CD4-positive, alpha-beta T cell treated with Interleukin-2 at 100 ng/mL for 4 hours (primary cell): ENCODE results near the gene TJP3.

Experiments used
- DNase-seq: peaks from one replicate; pipeline ENCODE4 v3.0.0-alpha.2; 2020; ENCODE audit warnings: low spot score

The TJP3 gene

GRCh38 chr19:3690551-3691371 is 17.4 kb upstream of the TJP3 start:
- peak; percentile 32 for DNase-seq

GRCh38 chr19:3691372-3691716 is 16.8 kb upstream of the TJP3 start:
- DNase-seq: no peak

DNA sequence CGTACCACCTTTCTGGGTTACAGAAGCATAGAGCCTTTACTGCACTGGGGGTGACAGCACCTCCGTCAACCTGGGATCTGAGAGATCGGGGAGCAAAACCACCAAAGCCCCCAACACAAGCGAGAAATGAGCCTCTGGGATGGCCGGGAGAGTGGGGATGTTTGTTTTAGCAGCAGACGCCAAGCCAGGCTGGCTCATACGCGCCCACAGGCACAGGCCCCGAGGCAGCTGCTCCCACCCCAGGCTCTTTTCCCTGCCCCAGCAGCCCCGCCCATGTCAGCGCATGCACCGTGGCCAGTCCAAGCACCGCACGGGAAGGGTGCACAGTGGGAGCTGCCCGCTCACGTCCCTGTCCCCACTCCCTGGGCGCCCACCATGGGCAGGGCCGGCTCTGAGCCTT is 16.5 kb upstream of the TJP3 start:
- no peak for DNase-seq

GRCh38 chr19:3692141-3693024 is 15.8 kb upstream of the TJP3 start:
- peak; percentile 46 for DNase-seq

- DNase-seq: no peak
Measured at GRCh38 chr19:3693025-3693925, 14.9 kb upstream of the TJP3 start.

GRCh38 chr19:3694361-3695123 is 13.6 kb upstream of the TJP3 start:
- no peak for DNase-seq

DNA sequence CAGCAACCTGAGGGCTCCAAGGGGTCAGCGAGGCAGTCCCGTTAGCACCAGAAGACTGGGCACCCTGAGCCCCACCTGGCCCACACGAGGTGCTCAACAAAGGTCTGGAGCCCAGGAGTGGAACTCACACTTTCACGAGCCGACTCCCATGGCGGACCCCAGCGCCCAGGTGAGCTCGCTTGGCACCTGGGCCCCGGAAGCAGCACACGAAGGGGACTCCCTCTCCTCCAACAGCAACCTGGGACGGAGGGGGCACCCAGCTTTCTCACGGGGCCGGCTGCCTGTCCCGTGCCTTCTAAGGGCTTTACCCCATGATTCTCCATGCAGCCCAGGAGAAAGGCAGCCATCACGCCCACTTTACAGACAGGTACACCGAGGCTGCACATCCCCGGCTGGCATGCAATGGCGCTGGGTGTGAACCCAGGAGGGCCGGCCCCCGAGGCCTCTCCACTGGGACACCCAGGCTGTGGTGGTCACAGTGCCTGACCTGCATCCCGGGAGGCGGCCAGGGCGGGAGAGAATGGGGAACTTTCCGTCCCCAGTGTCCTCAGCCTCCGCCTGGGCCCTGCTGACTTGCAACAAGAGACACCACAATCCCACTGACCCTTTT is 13.0 kb upstream of the TJP3 start:
- no peak for DNase-seq

GRCh38 chr19:3695986-3696659 is 12.1 kb upstream of the TJP3 start:
- DNase-seq: no peak

- DNase-seq: no peak
Measured at GRCh38 chr19:3696660-3696995, 11.6 kb upstream of the TJP3 start.

GRCh38 chr19:3697094-3697493 is 11.1 kb upstream of the TJP3 start:
- no peak for DNase-seq

GRCh38 chr19:3697671-3698385 is 10.4 kb upstream of the TJP3 start:
- DNase-seq: no peak

- DNase-seq: no peak
Measured at GRCh38 chr19:3698386-3698950, 9.7 kb upstream of the TJP3 start.

DNA sequence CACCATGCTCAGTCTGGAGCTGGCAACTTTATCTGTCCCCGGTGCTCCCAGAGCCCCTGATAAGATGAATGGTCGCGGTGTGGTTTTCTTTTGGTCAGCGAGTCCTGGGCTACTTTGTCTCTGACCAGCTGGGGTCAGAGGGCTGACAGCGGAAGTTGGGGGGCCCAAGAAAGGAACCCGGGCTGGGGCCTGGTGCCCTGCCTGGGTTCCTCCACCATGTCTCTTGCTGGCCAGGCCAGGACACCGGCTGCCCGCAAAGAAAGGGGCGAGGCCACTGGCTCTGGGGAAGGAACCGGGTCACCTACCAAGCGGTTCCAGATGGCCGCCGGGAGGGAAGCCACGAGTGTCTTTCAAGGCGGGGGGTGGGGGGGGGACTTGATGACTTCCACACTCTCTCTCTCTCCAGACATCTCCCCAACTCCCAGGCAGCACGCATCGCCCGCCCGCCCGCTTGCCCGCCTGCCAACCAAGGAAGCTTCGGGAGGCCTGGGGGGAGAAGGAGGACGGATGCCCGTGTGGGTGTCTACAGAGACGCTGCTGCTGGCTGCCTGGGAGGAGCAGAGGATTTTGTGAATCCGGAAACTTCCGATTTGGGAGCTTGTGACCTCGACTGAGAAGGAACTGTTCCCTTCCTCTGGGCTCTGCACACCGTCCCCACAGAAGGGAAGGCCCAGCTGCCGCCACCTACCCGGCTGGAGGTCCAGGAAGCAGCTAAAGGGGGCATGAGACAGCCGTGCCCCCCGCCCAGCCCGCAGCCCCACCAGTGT is 9.0 kb upstream of the TJP3 start:
- DNase-seq: peak; percentile 20

GRCh38 chr19:3699741-3700241 is 8.4 kb upstream of the TJP3 start:
- DNase-seq: no peak

- DNase-seq: peak; percentile 92
Measured at GRCh38 chr19:3700242-3701032, 7.7 kb upstream of the TJP3 start, which contains the start of gene PIP5K1C. Gene PIP5K1C (minus strand): TSS chr19:3700468. CDS start chr19:3700390, 78 bp downstream.

GRCh38 chr19:3701200-3701599 is 7.0 kb upstream of the TJP3 start:
- no peak for DNase-seq

DNA sequence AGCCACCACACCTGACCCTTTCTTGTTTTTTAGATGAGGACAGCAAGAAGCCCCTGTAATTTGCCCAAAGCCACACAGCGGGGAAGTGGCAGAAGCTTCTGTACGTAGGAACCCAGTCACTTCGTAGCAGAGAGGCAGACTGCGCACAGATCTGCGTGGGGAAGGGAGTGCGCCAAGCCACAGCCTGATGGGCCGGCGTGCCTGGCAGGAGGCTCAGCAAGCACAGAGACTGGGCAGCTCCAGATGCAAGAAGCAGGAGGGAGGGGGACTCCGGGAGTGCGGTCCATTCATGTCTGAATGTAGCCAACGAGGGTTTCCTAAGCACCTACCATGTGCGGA is 347 bp upstream of the TJP3 start:
- no peak for DNase-seq
